Esophagus (tissue), 2 donors: ENCODE measurements around the gene ZNF74. TPM values are rescaled to one million over a fixed set of nuclear protein-coding genes. Genes with fewer than 3 reads are reported as not detected.

ENCODE experiments used
- polyA plus RNA-seq, 2 donors: library from polyadenylated mRNA; stranded (reverse); fragments of 200-250 nt; gene quantifications; one replicate each; pipeline ENCODE4 v1.2.3, GENCODE V29; 2013
- donor health status: healthy with polysubstance abuse.
- donor health status: Bipolar disorder and iron deficiency.

Gene ZNF74
- polyA plus RNA-seq, 2 donors: 3.8 to 4.0 TPM

Other genes with a start within 250 kb of the ZNF74 start
- gene CCDC188, start 243.1 kb upstream of the ZNF74 start, polyA plus RNA-seq: under 1 TPM; 0.35 to 0.65 TPM
- 1 to 10 TPM; 1.9 to 2.5 TPM for gene RTN4R, start 125.8 kb upstream of the ZNF74 start, polyA plus RNA-seq
- 10 to 100 TPM; 43.9 to 44.7 TPM for gene DGCR6L, start 74.1 kb upstream of the ZNF74 start, polyA plus RNA-seq
- 1 to 10 TPM in 1 of 2 donors, under 1 TPM in 1; 0.57 to 1.0 TPM for gene SCARF2, start 43.7 kb downstream of the ZNF74 start, polyA plus RNA-seq
- gene KLHL22, start 101.6 kb downstream of the ZNF74 start, polyA plus RNA-seq: 1 to 10 TPM; 5.7 to 6.3 TPM
- 10 to 100 TPM; 31.0 to 55.9 TPM for gene MED15, start 113.5 kb downstream of the ZNF74 start, polyA plus RNA-seq